GM12878 (cell line): Measurements from ENCODE around the gene UST. TPM values are rescaled to one million over a fixed set of nuclear protein-coding genes. Genes with fewer than 3 reads are reported as not detected.

Experiments used
- ATAC-seq: fragments of 200-7000 bp; cut with Tn5 transposase; 3 replicates; pipeline ENCODE4 v1.9.1; 2020; ENCODE audit warnings: mild to moderate bottlenecking, moderate library complexity
- BruUV-seq: library from RNA; stranded (reverse); fragments of 400-500 nt; replicated peaks from 2 replicates; lab custom pipeline; 2021; lab: Mats Ljungman, UMichigan
- CTCF ChIA-PET: fragments of 300-600 bp; sonication (Branson Sonifier 250); formaldehyde crosslinking; extraction: SDS; loops from one replicate; lab custom pipeline; 2021; ENCODE audit warnings: inconsistent platforms; lab: Yijun Ruan, JAX
- POLR2A ChIA-PET: fragments of 350-600 bp; formaldehyde crosslinking; extraction: SDS; loops from one replicate; lab custom pipeline; 2021; ENCODE audit warnings: inconsistent platforms; lab: Charles Lee
- RAD21 ChIA-PET: fragments of 300-600 bp; sonication (Branson Sonifier 250); formaldehyde crosslinking; loops from one replicate; lab custom pipeline; 2023; ENCODE audit warnings: antibody characterized with exemption; ENCODE audit not compliant: unreplicated experiment; lab: Charles Lee
- SMC1A ChIA-PET: fragments of 300-600 bp; sonication (Branson Sonifier 250); formaldehyde crosslinking; loops from one replicate; lab custom pipeline; 2023; ENCODE audit not compliant: unreplicated experiment, uncharacterized antibody; lab: Charles Lee
- DNase-seq: peaks from one replicate; pipeline ENCODE4 v3.0.0-alpha.2; 2011; ENCODE audit warnings: low read depth, low spot score
- FAIRE-seq: peaks from 3 replicates; lab custom pipeline; 2011; peaks lifted over from hg19 to GRCh38; lab: Jason Lieb, UNC
- H2AFZ ChIP-seq: 2 replicates; pipeline ENCODE4 v1.6.0; 2011; ENCODE audit warnings: low read depth, low read length, control low read depth; ENCODE audit not compliant: control insufficient read depth
- H3K27ac ChIP-seq: 2 replicates; pipeline ENCODE4 v1.5.1; 2011; ENCODE audit warnings: control low read depth; ENCODE audit not compliant: control insufficient read depth, insufficient read depth
- H3K27me3 ChIP-seq, 2 experiments: replicated peaks in 1 of 2; 2 replicates each; pipeline versions ENCODE4 v1.6.0 to v1.6.1; 2011; ENCODE audit warnings: low read length in 1 of 2; ENCODE audit not compliant: control insufficient read depth in 2 of 2, insufficient read depth in 2 of 2
- H3K36me3 ChIP-seq, 2 experiments: 2 replicates each; pipeline ENCODE4 v1.5.1; 2011; ENCODE audit warnings: low read length in 1 of 2; ENCODE audit not compliant: control insufficient read depth in 2 of 2, insufficient read depth in 2 of 2
- H3K4me1 ChIP-seq: 2 replicates; pipeline ENCODE4 v1.6.1; 2011; ENCODE audit warnings: mild to moderate bottlenecking, low read length, moderate library complexity, mixed read lengths; ENCODE audit not compliant: control insufficient read depth, insufficient read depth
- H3K4me2 ChIP-seq: 2 replicates; pipeline ENCODE4 v1.6.0; 2011; ENCODE audit warnings: control low read depth; ENCODE audit not compliant: control insufficient read depth, insufficient read depth
- H3K4me3 ChIP-seq: fragments of 200-600 bp; sonication (generic); 2 replicates; pipeline ENCODE4 v1.5.1; 2016
- H3K79me2 ChIP-seq: 2 replicates; pipeline ENCODE4 v1.6.0; 2011; ENCODE audit warnings: low read length; ENCODE audit not compliant: control insufficient read depth, insufficient read depth
- H3K9ac ChIP-seq: 2 replicates; pipeline ENCODE4 v1.8.0; 2011; ENCODE audit warnings: low read length, control low read depth, mixed read lengths; ENCODE audit not compliant: control insufficient read depth, insufficient read depth
- H3K9me3 ChIP-seq: replicated peaks from 3 replicates; pipeline ENCODE4 v1.5.1; 2011; ENCODE audit warnings: mild to moderate bottlenecking, low read length; ENCODE audit not compliant: control insufficient read depth, insufficient read depth
- H4K20me1 ChIP-seq: 2 replicates; pipeline ENCODE4 v1.6.0; 2011; ENCODE audit not compliant: control insufficient read depth, insufficient read depth
- BMI1 ChIP-seq: fragments of 450-650 bp; IDR thresholded peaks from 2 replicates; pipeline ENCODE4 v1.6.1; 2016; ENCODE audit warnings: mild to moderate bottlenecking, moderate library complexity, borderline replicate concordance
- CREB1 ChIP-seq: IDR thresholded peaks from 2 replicates; pipeline ENCODE4 v1.6.1; 2012; ENCODE audit warnings: low read depth, mild to moderate bottlenecking, inconsistent platforms
- KLF5 ChIP-seq: fragments of 450-650 bp; IDR thresholded peaks from 2 replicates; pipeline ENCODE4 v1.6.1; 2014; ENCODE audit warnings: mild to moderate bottlenecking; ENCODE audit not compliant: partially characterized antibody
- RFX5 ChIP-seq: IDR thresholded peaks from 2 replicates; pipeline ENCODE4 v1.6.1; 2011; ENCODE audit warnings: low read depth, low read length, improper control_type of control experiment
- RUNX3 ChIP-seq: IDR thresholded peaks from 2 replicates; pipeline ENCODE4 v1.6.1; 2012; ENCODE audit warnings: low read length, inconsistent platforms
- SIN3A ChIP-seq: IDR thresholded peaks from 2 replicates; pipeline ENCODE4 v1.6.1; 2012; ENCODE audit warnings: low read depth, low read length, improper control_type of control experiment
- SKIL ChIP-seq: fragments of 450-650 bp; IDR thresholded peaks from 2 replicates; pipeline ENCODE4 v1.6.1; 2017; ENCODE audit warnings: mild to moderate bottlenecking, low read depth, inconsistent platforms; ENCODE audit not compliant: poor library complexity, severe bottlenecking
- SREBF1 ChIP-seq: IDR thresholded peaks from 2 replicates; pipeline ENCODE4 v1.6.1; 2012; ENCODE audit warnings: mild to moderate bottlenecking, low read length
- ZBTB33 ChIP-seq: fragments of 450-650 bp; IDR thresholded peaks from 2 replicates; pipeline ENCODE4 v1.6.1; 2017; ENCODE audit warnings: mild to moderate bottlenecking
- WGBS: methylation state at CpG from one replicate; pipeline ENCODE4 v1.1.6; 2016; ENCODE audit warnings: low lambda C conversion rate; ENCODE audit not compliant: insufficient replicate concordance, insufficient coverage; ENCODE audit errors: missing lambda C conversion rate; 5-methylcytosine and 5-hydroxymethylcytosine counted together
- in situ Hi-C: fragments of 300-500 bp; cut with MboI; formaldehyde crosslinking; loops from 9 replicates; pipeline ENCODE4 v1.14.3; 2018; ENCODE audit warnings: mixed read lengths
- intact Hi-C: fragments of 100-400 bp; cut with micrococcal nuclease; formaldehyde crosslinking; loops from one replicate; pipeline ENCODE4 v1.14.2; 2022; ENCODE audit not compliant: unreplicated experiment
- polyA plus RNA-seq, 11 experiments: library from polyadenylated mRNA; depleted of rRNA in 4 of 11; unstranded in 6 of 11; stranded (reverse) in 5 of 11; fragments of >200 nt; fragmentation: Nextera tagmentation in 4 of 11; fragmentation: Illumina TruSeq in 1 of 11; extraction: Ambion mirVana in 4 of 11; extraction: Trizol in 1 of 11; gene quantifications; 1 replicate in 1 of 11; 2 replicates in 10 of 11; pipeline versions ENCODE4 v1.2.1 to v1.2.3, GENCODE V29; 2011 to 2016; ENCODE audit warnings: inconsistent platforms in 2 of 11, missing spikeins in 2 of 11, low read depth in 1 of 11
- total RNA-seq, 4 experiments: library from RNA; depleted of rRNA in 3 of 4; stranded (reverse); fragments of >200 nt in 3 of 4; fragmentation: Illumina TruSeq in 1 of 4; extraction: Trizol in 1 of 4; gene quantifications; 2 replicates each; pipeline versions ENCODE4 v1.2.1 to v1.2.3, GENCODE V29; 2013 to 2021

The UST gene
- total and polyA plus RNA-seq, 10 of the 15 experiments (the other 5 are each of a cell fraction or from before 2014, with no cell fraction given): 0.74 to 43.3 (median 2.2) TPM

- RAD21 ChIA-PET: no interaction called here
- no peaks in the 10 kb centered on the region for H4K20me1 ChIP-seq
- CTCF ChIA-PET: interaction anchor here (1.2 to 1.4 kb wide), 2 partner anchors 9 to 420 kb away, joined by 3 to 4 read pairs; no protein-coding TSS in a partner anchor
- no peaks in the 10 kb centered on the region for H3K79me2 ChIP-seq
- no peak for DNase-seq
- FAIRE-seq: peak; percentile 71
- H3K9ac ChIP-seq: no peak overlapping the region
- no peak; the same call in 2 of the 3 replicates for ATAC-seq
- SMC1A ChIA-PET: interaction anchor here (0.6 to 1.2 kb wide), 4 partner anchors 18 to 422 kb away, joined by 3 to 5 read pairs (median 3); no protein-coding TSS in a partner anchor
- TF ChIP-seq BMI1: no peak
- peak; percentile 54 for TF ChIP-seq RUNX3
- BruUV-seq: no TSS peak
- no peak overlapping the region; the same call in 1 of the 2 replicates for H3K4me2 ChIP-seq
- peaks cover 0 to 1% of the 10 kb centered on the region in 2 experiments; a peak in 1 of 4 replicates for H3K27me3 ChIP-seq
- no peaks in the 10 kb centered on the region for H3K36me3 ChIP-seq
- no peak overlapping the region for H2AFZ ChIP-seq
- no peak overlapping the region for H3K27ac ChIP-seq
- no peaks in the 10 kb centered on the region for H3K4me1 ChIP-seq
- WGBS: 14% methylated on average over 3 of the region's 3 CpGs
- in situ Hi-C loops: no loop called here
- no peak overlapping the region for H3K4me3 ChIP-seq
- intact Hi-C loops: no loop called here
- POLR2A ChIA-PET: no interaction called here
- H3K9me3 ChIP-seq: peaks cover 8% of the 10 kb centered on the region
Measured at GRCh38 chr6:148997865-148998264, 251.0 kb downstream of the UST start.

GRCh38 chr6:148998704-148999103 is 251.9 kb downstream of the UST start:
- ChIA-PET RAD21 (no interaction called here), CTCF (interaction anchor here (1.2 kb wide), 1 partner anchor 10 kb away, joined by 3 read pairs; no protein-coding TSS in a partner anchor), SMC1A (no interaction called here), POLR2A (interaction anchor here (0.6 kb wide), 1 partner anchor 688 kb away, joined by 4 read pairs; no protein-coding TSS in a partner anchor)
- peaks cover 8% of the 10 kb centered on the region for H3K9me3 ChIP-seq
- no peaks in the 10 kb centered on the region for H3K27me3 ChIP-seq
- no peak for FAIRE-seq
- no peak overlapping the region for H3K4me3 ChIP-seq
- no peak overlapping the region for H3K9ac ChIP-seq
- intact Hi-C loops: no loop called here
- H3K4me1 ChIP-seq: no peaks in the 10 kb centered on the region
- H3K36me3 ChIP-seq: no peaks in the 10 kb centered on the region
- no peaks in the 10 kb centered on the region for H4K20me1 ChIP-seq
- no peak overlapping the region for H2AFZ ChIP-seq
- BruUV-seq: no TSS peak
- 74% methylated on average over 4 of the region's 4 CpGs for WGBS
- no peak overlapping the region for H3K4me2 ChIP-seq
- in situ Hi-C loops: no loop called here
- DNase-seq: no peak
- no peak overlapping the region for H3K27ac ChIP-seq
- no peaks in the 10 kb centered on the region for H3K79me2 ChIP-seq
- no peak for ATAC-seq
- TF ChIP-seq KLF5: no peak
- TF ChIP-seq RFX5: no peak
- TF ChIP-seq SREBF1: no peak
- no peak for TF ChIP-seq CREB1
- no peak for TF ChIP-seq SKIL
- TF ChIP-seq SIN3A: no peak
- TF ChIP-seq ZBTB33: no peak
